GM06990 (cell line): Measurements from ENCODE around the gene TRIM14.
"Not testable (repeated sequence)": the region's sequence is repeated elsewhere in the genome, so short reads cannot be mapped to it uniquely, and the experiment has no call there.

Experiments used
- DNase-seq: peaks from one replicate; pipeline ENCODE4 v3.0.0-alpha.2; 2011; ENCODE audit not compliant: insufficient read length; ENCODE audit errors: extremely low read depth
- H3K27me3 ChIP-seq: replicated peaks from 2 replicates; pipeline ENCODE4 v1.6.0; 2011; ENCODE audit warnings: low read length; ENCODE audit not compliant: control insufficient read depth, insufficient read depth
- H3K36me3 ChIP-seq: 2 replicates; pipeline ENCODE4 v1.5.1; 2011; ENCODE audit warnings: low read length; ENCODE audit not compliant: control insufficient read depth, insufficient read depth
- H3K4me3 ChIP-seq: replicated peaks from 2 replicates; pipeline ENCODE4 v1.5.1; 2011; ENCODE audit warnings: low read depth, mild to moderate bottlenecking, control low read depth, low read length
- CTCF ChIP-seq: IDR thresholded peaks from 2 replicates; pipeline ENCODE4 v1.5.1; 2011; ENCODE audit warnings: low read length, control low read depth, mild to moderate bottlenecking, inconsistent platforms; ENCODE audit not compliant: insufficient read depth, poor library complexity, severe bottlenecking

Gene TRIM14

GRCh38 chr9:98132806-98133631, 14.0 kb upstream of the TRIM14 start:
- Histone ChIP-seq H3K27me3 (no peaks in the 10 kb centered on the region), H3K4me3 (no peak overlapping the region), H3K36me3 (no peaks in the 10 kb centered on the region)
- DNase-seq, result no peak
- no peak for TF ChIP-seq CTCF

GRCh38 chr9:98132158-98132557, 13.1 kb upstream of the TRIM14 start:
- no peak for DNase-seq
- Histone ChIP-seq H3K36me3 (no peaks in the 10 kb centered on the region), H3K4me3 (no peak overlapping the region), H3K27me3 (no peaks in the 10 kb centered on the region)
- no peak for TF ChIP-seq CTCF

DNA sequence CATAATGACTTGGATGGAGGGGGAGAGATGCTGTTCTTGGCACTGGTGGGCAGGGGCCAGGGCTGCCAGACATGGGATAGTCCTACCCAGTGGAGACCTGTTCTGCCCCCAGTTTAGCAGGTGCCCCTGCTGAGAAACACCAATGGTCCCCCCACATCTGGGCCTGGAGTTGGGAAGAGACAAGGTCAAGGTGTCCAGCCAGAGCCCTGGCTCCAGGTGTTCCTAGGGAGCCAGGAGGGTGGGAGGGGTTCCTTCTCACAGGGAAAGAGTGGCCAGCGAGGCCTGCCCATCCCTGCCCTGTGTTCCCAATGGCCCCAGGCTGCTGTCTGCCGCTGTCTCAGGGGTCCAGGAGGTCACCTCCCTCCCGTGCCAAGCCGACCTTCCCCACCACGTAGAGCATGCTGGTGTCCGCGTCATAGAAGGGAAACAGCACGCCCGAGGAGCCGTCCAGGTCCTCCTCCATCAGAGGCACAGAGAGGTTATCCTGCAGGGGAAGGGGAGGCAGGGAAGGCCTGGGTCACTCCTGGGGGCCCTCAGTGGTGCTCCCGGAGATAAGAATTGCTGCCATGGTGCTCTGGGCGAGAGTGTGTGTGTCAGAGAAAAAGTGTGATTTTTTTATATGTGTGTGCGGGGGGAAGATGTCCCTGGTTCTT, 11.7 kb upstream of the TRIM14 start:
- TF ChIP-seq CTCF, result no peak
- Histone ChIP-seq H3K4me3 (no peak overlapping the region), H3K27me3 (no peaks in the 10 kb centered on the region), H3K36me3 (no peaks in the 10 kb centered on the region)
- DNase-seq, result no peak

DNA sequence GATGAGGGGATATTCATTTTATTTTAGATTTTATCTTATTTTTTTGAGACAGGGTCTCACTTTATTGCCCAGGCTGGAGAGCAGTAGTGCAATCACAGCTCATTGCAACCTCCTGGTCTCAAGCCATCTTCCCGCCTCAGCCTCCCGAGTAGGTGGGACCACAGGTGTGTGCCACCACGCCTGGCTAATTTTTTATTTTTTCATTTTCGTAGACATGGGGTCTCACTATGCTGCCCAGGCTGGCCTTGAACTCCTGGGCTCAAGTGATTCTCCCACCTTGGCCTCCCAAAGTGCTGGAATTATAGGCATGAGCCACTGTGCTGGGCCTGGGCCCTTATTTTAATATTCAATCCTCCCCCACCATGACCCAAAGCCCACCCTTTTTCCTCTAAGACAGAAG, 11.0 kb upstream of the TRIM14 start:
- not testable (repeated sequence) for H3K36me3 ChIP-seq, H3K27me3 ChIP-seq, DNase-seq, H3K4me3 ChIP-seq

GRCh38 chr9:98129451-98129881, 10.4 kb upstream of the TRIM14 start:
- Histone ChIP-seq H3K4me3 (no peak overlapping the region), H3K36me3 (no peaks in the 10 kb centered on the region), H3K27me3 (no peaks in the 10 kb centered on the region)
- TF ChIP-seq CTCF, result no peak
- DNase-seq, result no peak

DNA sequence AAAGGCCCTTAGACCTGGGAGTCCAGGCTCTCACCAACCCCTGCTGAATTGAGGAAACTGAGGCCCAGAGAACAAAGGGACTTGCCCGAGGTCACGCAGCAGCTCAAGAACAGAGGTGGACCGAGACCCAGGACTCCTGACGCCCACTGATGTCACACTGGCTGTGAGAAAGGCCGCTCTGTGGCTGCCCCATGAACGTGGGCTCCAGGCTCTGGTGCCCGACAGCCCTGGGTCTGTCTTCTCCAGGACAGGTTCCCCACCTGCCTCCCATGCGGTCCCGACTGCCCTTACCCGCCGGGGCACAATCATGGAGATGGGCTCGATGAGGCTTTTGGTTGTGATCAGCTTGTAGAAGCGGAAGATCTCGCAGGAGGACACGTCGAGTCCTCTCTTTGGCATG, 9.3 kb upstream of the TRIM14 start:
- Histone ChIP-seq H3K4me3 (no peak overlapping the region), H3K27me3 (no peaks in the 10 kb centered on the region), H3K36me3 (no peaks in the 10 kb centered on the region)
- no peak for DNase-seq
- TF ChIP-seq CTCF, result no peak
